HCT116 (cell line): ENCODE results near the gene SEMA5A. TPM values are rescaled to one million over a fixed set of nuclear protein-coding genes. Genes with fewer than 3 reads are reported as not detected.
A peak's percentile ranks its signal among the peaks of the same experiment; 100 is the strongest.

Source experiments
- ATAC-seq: fragments of 200-7000 bp; cut with Tn5 transposase; 2 replicates; pipeline ENCODE4 v1.9.1; 2020; ENCODE audit warnings: mild to moderate bottlenecking, moderate library complexity
- Bru-seq: library from RNA; stranded (reverse); fragments of 400-500 nt; gene quantifications from one replicate; lab custom pipeline; 2021; lab: Mats Ljungman, UMichigan
- BruChase-seq, 2 experiments: library from RNA; stranded (reverse); fragments of 400-500 nt; gene quantifications; one replicate each; lab custom pipeline; 2021; lab: Mats Ljungman, UMichigan
- BruUV-seq: library from RNA; stranded (reverse); fragments of 400-500 nt; replicated peaks from 2 replicates; lab custom pipeline; 2021; lab: Mats Ljungman, UMichigan
- CTCF ChIA-PET: fragments of 300-600 bp; sonication (Branson Sonifier 250); formaldehyde crosslinking; loops from one replicate; lab custom pipeline; 2021; ENCODE audit warnings: antibody characterized with exemption; lab: Charles Lee
- POLR2A ChIA-PET: fragments of 300-600, 350-600 bp; sonication (Branson Sonifier 250); formaldehyde crosslinking; loops from one replicate; lab custom pipeline; 2021; ENCODE audit warnings: antibody characterized with exemption; lab: Charles Lee
- RAD21 ChIA-PET, 2 experiments: fragments of 300-600 bp; sonication (Branson Sonifier 250); formaldehyde crosslinking; loops; one replicate each; lab custom pipeline; 2023; ENCODE audit warnings: low total read pairs in 2 of 2; ENCODE audit not compliant: uncharacterized antibody in 2 of 2, unreplicated experiment in 2 of 2, low non-redundant PET in 1 of 2; lab: Charles Lee
- DNase-seq: peaks from one replicate; pipeline ENCODE4 v3.0.0-alpha.2; 2010; ENCODE audit warnings: low read depth, low spot score
- H2AFZ ChIP-seq: fragments of 200-600 bp; shearing (Covaris generic), sonication (generic); 2 replicates; pipeline ENCODE4 v1.6.1; 2017; ENCODE audit warnings: low read depth, mixed run types, mixed read lengths, antibody characterized with exemption, low read length; ENCODE audit not compliant: poor library complexity, severe bottlenecking
- H3K27ac ChIP-seq: 2 replicates; pipeline ENCODE4 v1.5.1; 2012; ENCODE audit warnings: low read depth, low read length
- H3K27me3 ChIP-seq: fragments of 200-600 bp; sonication (generic); 2 replicates; pipeline ENCODE4 v1.6.1; 2016; ENCODE audit warnings: mixed run types, low read length, mixed read lengths; ENCODE audit not compliant: insufficient read depth
- H3K36me3 ChIP-seq, 2 experiments: fragments of 200-500 bp in 1 of 2; fragments of 200-600 bp in 1 of 2; sonication (Bioruptor generic) in 1 of 2; sonication (generic) in 1 of 2; 2 replicates each; pipeline versions ENCODE4 v1.5.1 to v1.6.1; 2014 to 2016; ENCODE audit warnings: low read length in 2 of 2, inconsistent platforms in 1 of 2, mixed read lengths in 1 of 2, mixed run types in 1 of 2; ENCODE audit not compliant: insufficient read depth in 2 of 2, control insufficient read depth in 1 of 2
- H3K4me1 ChIP-seq, 2 experiments: fragments of 200-600 bp in 1 of 2; sonication (generic) in 1 of 2; 2 replicates each; pipeline versions ENCODE4 v1.5.1 to v1.6.1; 2012 to 2017; ENCODE audit warnings: low read length in 2 of 2, inconsistent platforms in 1 of 2, mild to moderate bottlenecking in 1 of 2, mixed read lengths in 1 of 2, mixed run types in 1 of 2, moderate library complexity in 1 of 2; ENCODE audit not compliant: insufficient read depth in 2 of 2, control insufficient read depth in 1 of 2
- H3K4me2 ChIP-seq: fragments of 200-600 bp; sonication (generic); 2 replicates; pipeline ENCODE4 v1.6.1; 2017; ENCODE audit warnings: mixed run types, low read length, mixed read lengths
- H3K4me3 ChIP-seq, 2 experiments: fragments of 200-600 bp in 1 of 2; sonication (generic) in 1 of 2; replicated peaks in 1 of 2; 2 replicates each; pipeline ENCODE4 v1.5.1; 2011 to 2016; ENCODE audit warnings: low read length in 2 of 2, control low read depth in 1 of 2, low read depth in 1 of 2, mild to moderate bottlenecking in 1 of 2, mixed read lengths in 1 of 2, mixed run types in 1 of 2
- H3K79me2 ChIP-seq: fragments of 200-600 bp; sonication (generic); 2 replicates; pipeline ENCODE4 v1.6.1; 2017; ENCODE audit warnings: mild to moderate bottlenecking, mixed run types, low read length, moderate library complexity, mixed read lengths; ENCODE audit not compliant: insufficient read depth
- H3K9ac ChIP-seq: fragments of 200-600 bp; sonication (generic); 2 replicates; pipeline ENCODE4 v1.6.1; 2016; ENCODE audit warnings: low read length, mixed read lengths
- H3K9me2 ChIP-seq: fragments of 200-600 bp; sonication (generic), shearing (Covaris generic); 2 replicates; pipeline ENCODE4 v1.6.1; 2017; ENCODE audit warnings: mixed run types, mild to moderate bottlenecking, moderate library complexity; ENCODE audit not compliant: insufficient read depth
- H3K9me3 ChIP-seq, 2 experiments: fragments of 200-500 bp in 1 of 2; fragments of 200-600 bp in 1 of 2; sonication (Bioruptor generic) in 1 of 2; sonication (generic) in 1 of 2; 2 replicates each; pipeline ENCODE4 v1.6.1; 2014 to 2017; ENCODE audit warnings: low read length in 2 of 2, mixed read lengths in 2 of 2, inconsistent platforms in 1 of 2, low read depth in 1 of 2, mild to moderate bottlenecking in 1 of 2, mixed run types in 1 of 2, moderate library complexity in 1 of 2; ENCODE audit not compliant: control insufficient read depth in 1 of 2, insufficient read depth in 1 of 2
- H4K20me1 ChIP-seq: fragments of 200-600 bp; sonication (generic), shearing (Covaris generic); 2 replicates; pipeline ENCODE4 v1.6.1; 2017; ENCODE audit warnings: mixed run types, mild to moderate bottlenecking, moderate library complexity; ENCODE audit not compliant: insufficient read depth
- ELF1 ChIP-seq: IDR thresholded peaks from 2 replicates; pipeline ENCODE4 v1.6.1; 2012; ENCODE audit warnings: low read depth, borderline replicate concordance
- EZH2phosphoT487 ChIP-seq: fragments of 200-600 bp; IDR thresholded peaks from 2 replicates; pipeline ENCODE4 v1.6.1; 2018; ENCODE audit warnings: antibody characterized with exemption, borderline replicate concordance
- JUND ChIP-seq: IDR thresholded peaks from 2 replicates; pipeline ENCODE4 v1.6.1; 2012
- POLR2A ChIP-seq: IDR thresholded peaks from 2 replicates; pipeline ENCODE4 v1.7.0; 2011; ENCODE audit warnings: borderline replicate concordance; ENCODE audit not compliant: insufficient read depth, insufficient read length; ENCODE audit errors: extremely low read depth
- POLR2AphosphoS5 ChIP-seq: IDR thresholded peaks from 2 replicates; pipeline ENCODE4 v1.6.1; 2011; ENCODE audit warnings: mild to moderate bottlenecking, low read depth, low read length, moderate library complexity
- RAD21 ChIP-seq: IDR thresholded peaks from 2 replicates; pipeline ENCODE4 v1.6.1; 2012; ENCODE audit warnings: low read depth, mild to moderate bottlenecking
- SIN3A ChIP-seq: IDR thresholded peaks from 2 replicates; pipeline ENCODE4 v1.6.1; 2012; ENCODE audit warnings: low read depth
- SP1 ChIP-seq: IDR thresholded peaks from 2 replicates; pipeline ENCODE4 v1.6.1; 2012; ENCODE audit warnings: low read depth
- TCF7L2 ChIP-seq: IDR thresholded peaks from 2 replicates; pipeline ENCODE4 v1.7.0; 2011; ENCODE audit warnings: borderline replicate concordance, inconsistent platforms; ENCODE audit not compliant: insufficient read depth, insufficient read length; ENCODE audit errors: extremely low read depth
- YY1 ChIP-seq: IDR thresholded peaks from 2 replicates; pipeline ENCODE4 v1.6.1; 2011; ENCODE audit warnings: low read length, low read depth, moderate library complexity, mild to moderate bottlenecking; ENCODE audit not compliant: insufficient replicate concordance; ENCODE audit errors: extremely low read depth
- ZFX ChIP-seq: fragments of 450-650 bp; IDR thresholded peaks from 2 replicates; pipeline ENCODE4 v1.6.1; 2017
- ZNF274 ChIP-seq: fragments of 200-500 bp; sonication (Bioruptor generic); IDR thresholded peaks from 2 replicates; pipeline ENCODE4 v1.6.1; 2014; ENCODE audit warnings: mild to moderate bottlenecking, low read depth, low read length, inconsistent platforms
- intact Hi-C: fragments of 100-400 bp; cut with micrococcal nuclease; formaldehyde crosslinking; loops from 2 replicates; pipeline ENCODE4 v1.10.0; 2022
- long read RNA-seq: library from polyadenylated mRNA; unstranded; transcript quantifications from one replicate; pipeline ENCODE4 v2.0.0, GENCODE V29; 2021; ENCODE audit not compliant: unreplicated experiment
- polyA plus RNA-seq: library from polyadenylated mRNA; unstranded; fragments of >200 nt; gene quantifications from 2 replicates; pipeline ENCODE4 v1.2.1, GENCODE V29; 2012; ENCODE audit warnings: missing spikeins
- total RNA-seq: library from RNA; stranded (reverse); gene quantifications from one replicate; pipeline ENCODE4 v1.2.1, GENCODE V29; 2021; ENCODE audit not compliant: unreplicated experiment

The SEMA5A gene, protein sequence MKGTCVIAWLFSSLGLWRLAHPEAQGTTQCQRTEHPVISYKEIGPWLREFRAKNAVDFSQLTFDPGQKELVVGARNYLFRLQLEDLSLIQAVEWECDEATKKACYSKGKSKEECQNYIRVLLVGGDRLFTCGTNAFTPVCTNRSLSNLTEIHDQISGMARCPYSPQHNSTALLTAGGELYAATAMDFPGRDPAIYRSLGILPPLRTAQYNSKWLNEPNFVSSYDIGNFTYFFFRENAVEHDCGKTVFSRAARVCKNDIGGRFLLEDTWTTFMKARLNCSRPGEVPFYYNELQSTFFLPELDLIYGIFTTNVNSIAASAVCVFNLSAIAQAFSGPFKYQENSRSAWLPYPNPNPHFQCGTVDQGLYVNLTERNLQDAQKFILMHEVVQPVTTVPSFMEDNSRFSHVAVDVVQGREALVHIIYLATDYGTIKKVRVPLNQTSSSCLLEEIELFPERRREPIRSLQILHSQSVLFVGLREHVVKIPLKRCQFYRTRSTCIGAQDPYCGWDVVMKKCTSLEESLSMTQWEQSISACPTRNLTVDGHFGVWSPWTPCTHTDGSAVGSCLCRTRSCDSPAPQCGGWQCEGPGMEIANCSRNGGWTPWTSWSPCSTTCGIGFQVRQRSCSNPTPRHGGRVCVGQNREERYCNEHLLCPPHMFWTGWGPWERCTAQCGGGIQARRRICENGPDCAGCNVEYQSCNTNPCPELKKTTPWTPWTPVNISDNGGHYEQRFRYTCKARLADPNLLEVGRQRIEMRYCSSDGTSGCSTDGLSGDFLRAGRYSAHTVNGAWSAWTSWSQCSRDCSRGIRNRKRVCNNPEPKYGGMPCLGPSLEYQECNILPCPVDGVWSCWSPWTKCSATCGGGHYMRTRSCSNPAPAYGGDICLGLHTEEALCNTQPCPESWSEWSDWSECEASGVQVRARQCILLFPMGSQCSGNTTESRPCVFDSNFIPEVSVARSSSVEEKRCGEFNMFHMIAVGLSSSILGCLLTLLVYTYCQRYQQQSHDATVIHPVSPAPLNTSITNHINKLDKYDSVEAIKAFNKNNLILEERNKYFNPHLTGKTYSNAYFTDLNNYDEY
- 0.02 TPM for total RNA-seq
- not detected in 2 replicates for polyA plus RNA-seq
- Bru-seq, nascent RNA: percentile 2 among the genes with signal in this experiment
- BruChase-seq, experiment 1, labeled RNA remaining after a 6-hour chase: percentile 3 among the genes with signal in this experiment
- BruChase-seq, experiment 2, labeled RNA remaining after a 2-hour chase: percentile 4 among the genes with signal in this experiment
- long read RNA-seq: 0 reads

DNA sequence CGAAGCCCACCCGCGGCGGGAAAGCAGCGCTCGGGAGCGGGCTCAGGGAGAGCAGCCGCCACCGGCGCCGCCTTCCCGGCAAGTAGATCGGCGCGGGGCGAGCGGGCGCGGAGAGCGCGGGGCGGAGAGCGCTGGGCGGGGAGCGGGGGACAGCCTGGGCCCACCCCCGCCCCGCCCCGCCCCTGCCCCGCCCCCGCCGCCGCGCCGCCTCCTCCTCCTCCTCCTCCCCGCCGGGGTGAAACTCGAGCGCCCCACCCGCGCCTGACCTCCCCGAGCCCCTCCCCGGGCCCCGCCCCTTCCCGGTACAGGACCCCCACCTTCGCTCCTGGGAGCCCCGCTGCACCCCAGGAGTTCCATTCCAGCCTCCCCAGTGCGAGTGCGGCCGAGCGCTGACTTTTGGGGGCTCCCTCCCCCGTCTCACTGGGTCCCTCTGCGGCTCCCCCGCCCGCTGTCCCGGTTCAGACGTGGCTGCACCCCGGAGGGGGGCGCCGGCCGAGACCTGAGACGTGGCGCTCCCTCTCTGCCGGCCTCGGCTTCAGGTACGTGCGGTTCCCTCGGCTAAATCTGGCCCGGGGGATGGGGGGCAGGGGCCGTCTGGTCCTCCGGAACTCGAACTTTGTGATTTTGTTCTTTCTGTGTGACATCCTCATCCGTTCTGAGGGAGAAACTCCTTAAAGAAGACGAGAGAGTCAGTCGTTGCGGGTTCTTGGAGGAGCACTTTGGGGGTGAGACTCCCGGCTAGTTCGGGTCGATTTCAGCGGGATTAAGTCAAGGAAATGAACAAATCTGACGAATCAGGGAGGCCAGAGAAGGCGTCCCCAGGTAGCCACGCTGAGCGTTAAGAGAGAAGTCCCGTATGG lies at the start of gene SEMA5A:
TSS of gene SEMA5A (minus strand) at position 84 of the 860 bp plus-strand sequence. CDS start 166,129 bp downstream, outside the sequence.
- Histone ChIP-seq H3K79me2 (no peaks in the 10 kb centered on the region), H3K9ac (no peak within 1 kb of the TSS), H3K27ac (no peak within 1 kb of the TSS), H2AFZ (no peak within 1 kb of the TSS)
- intact Hi-C loops: no loop called here
- no TSS peak for BruUV-seq
- TF ChIP-seq POLR2A: no peak
- TF ChIP-seq ZFX: no peak
- TF ChIP-seq ELF1: no peak
- no peak for TF ChIP-seq YY1
- TF ChIP-seq EZH2phosphoT487: no peak
- no peak for TF ChIP-seq JUND
- TF ChIP-seq SP1: no peak
- TF ChIP-seq RAD21: no peak
- no peak for TF ChIP-seq ZNF274
- TF ChIP-seq TCF7L2: no peak
- TF ChIP-seq POLR2AphosphoS5: no peak
- no peak for TF ChIP-seq SIN3A
- TF ChIP-seq, all 23 proteins: peak for 0
- CTCF ChIA-PET: no interaction called here
- Histone ChIP-seq H3K4me3 (no peak within 1 kb of the TSS), H4K20me1 (no peaks in the 10 kb centered on the region), H3K36me3 (no peaks in the 10 kb centered on the region), H3K4me2 (no peak within 1 kb of the TSS), H3K9me3 (peaks cover 0 to 4% of the 10 kb centered on the region in 2 experiments; a peak in 1 of 4 replicates), H3K9me2 (no peaks in the 10 kb centered on the region), H3K4me1 (no peaks in the 10 kb centered on the region), H3K27me3 (no peaks in the 10 kb centered on the region)
- DNase-seq (no peak), ATAC-seq (no peak)
- RAD21 ChIA-PET: no interaction called here
- POLR2A ChIA-PET: no interaction called here
